ENCODE measurements around the gene SHROOM3.
"Not testable (repeated sequence)": the region's sequence is repeated elsewhere in the genome, so short reads cannot be mapped to it uniquely, and the experiment has no call there.

Gene SHROOM3

DNA sequence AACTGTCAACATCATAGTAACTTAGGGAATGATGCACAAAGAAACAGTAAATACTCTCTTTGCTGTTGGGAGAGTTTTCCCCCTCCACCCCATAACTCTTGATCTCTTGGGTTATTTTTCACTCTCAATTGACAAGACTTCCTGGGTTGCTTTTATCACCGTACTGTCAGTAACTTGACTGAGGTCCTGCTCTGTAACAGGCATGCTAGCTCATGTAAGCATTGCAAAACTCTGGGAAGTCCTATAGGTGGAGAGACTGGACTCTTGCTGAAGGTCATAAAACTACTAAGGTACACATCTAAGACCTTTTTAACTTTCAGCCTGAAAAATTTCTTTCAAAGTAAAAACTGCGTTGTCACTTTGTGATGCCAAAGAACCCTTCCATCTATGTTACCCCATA lies 10.9 kb downstream of the SHROOM3 start:
- no peak for DNase-seq (ENCODE audit: low read depth)

- no peak for DNase-seq (ENCODE audit: low read depth)
Measured at GRCh38 chr4:76447393-76447851, 12.4 kb downstream of the SHROOM3 start.

- DNase-seq (ENCODE audit: low read depth), result no peak
Measured at GRCh38 chr4:76448211-76448610, 13.2 kb downstream of the SHROOM3 start.

- no peak for DNase-seq (ENCODE audit: low read depth)
Measured at GRCh38 chr4:76449362-76449767, 14.3 kb downstream of the SHROOM3 start.

- no peak for DNase-seq (ENCODE audit: low read depth)
Measured at GRCh38 chr4:76449833-76450232, 14.8 kb downstream of the SHROOM3 start.

DNA sequence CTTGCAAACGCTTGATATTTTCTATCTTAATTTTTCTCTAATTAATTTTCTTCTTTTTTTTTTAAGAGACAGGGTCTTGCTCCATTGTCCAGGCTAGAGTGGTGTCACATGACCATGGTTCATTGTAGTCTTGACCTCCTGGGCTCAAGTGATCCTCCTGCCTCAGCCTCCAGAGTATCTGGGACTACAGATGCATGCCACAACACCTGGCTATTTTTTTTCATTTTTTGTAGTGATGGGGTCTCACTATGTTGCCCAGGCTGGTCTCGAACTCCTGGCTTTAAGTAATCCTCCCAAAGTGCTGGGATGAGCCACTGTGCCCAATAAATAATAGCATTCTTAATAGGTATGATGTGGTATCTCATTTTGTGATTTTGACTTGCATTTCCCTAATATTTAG lies 18.2 kb downstream of the SHROOM3 start:
- DNase-seq (ENCODE audit: low read depth), result no peak

- not testable (repeated sequence) for DNase-seq (ENCODE audit: low read depth)
Measured at GRCh38 chr4:76454073-76454472, 19.0 kb downstream of the SHROOM3 start.

- DNase-seq (ENCODE audit: low read depth), result no peak
Measured at GRCh38 chr4:76457885-76458284, 22.9 kb downstream of the SHROOM3 start.

- DNase-seq (ENCODE audit: low read depth), result no peak
Measured at GRCh38 chr4:76458297-76458696, 23.3 kb downstream of the SHROOM3 start.

GRCh38 chr4:76458825-76459224 lies 23.8 kb downstream of the SHROOM3 start:
- no peak for DNase-seq (ENCODE audit: low read depth)

- no peak for DNase-seq (ENCODE audit: low read depth)
Measured at GRCh38 chr4:76459291-76459723, 24.3 kb downstream of the SHROOM3 start.

DNA sequence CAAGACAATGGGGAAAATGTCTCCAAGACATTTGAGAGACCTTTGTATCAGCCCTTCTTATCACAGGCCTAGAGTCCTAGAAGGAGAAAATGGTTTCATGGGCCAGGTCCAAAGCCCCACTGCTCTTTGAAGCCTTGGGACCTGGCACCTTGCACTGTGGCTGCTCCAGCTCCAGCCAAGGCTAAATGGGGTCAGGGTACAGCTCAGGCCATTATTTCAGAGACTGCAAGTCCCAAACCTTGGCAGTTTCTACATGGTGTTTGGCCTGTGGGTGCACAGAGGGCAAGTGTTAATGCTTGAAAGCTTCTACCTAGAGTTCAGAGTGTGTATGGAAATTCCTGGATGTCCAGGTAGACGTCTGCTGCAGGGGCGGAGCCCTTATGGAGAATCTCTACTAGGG lies 28.5 kb downstream of the SHROOM3 start:
- DNase-seq (ENCODE audit: low read depth), result no peak

- DNase-seq (ENCODE audit: low read depth), result no peak
Measured at GRCh38 chr4:76470064-76470463, 35.0 kb downstream of the SHROOM3 start.

- no peak for DNase-seq (ENCODE audit: low read depth)
Measured at GRCh38 chr4:76470532-76470931, 35.5 kb downstream of the SHROOM3 start.

GRCh38 chr4:76476571-76476970 lies 41.5 kb downstream of the SHROOM3 start:
- DNase-seq (ENCODE audit: low read depth), result no peak

DNA sequence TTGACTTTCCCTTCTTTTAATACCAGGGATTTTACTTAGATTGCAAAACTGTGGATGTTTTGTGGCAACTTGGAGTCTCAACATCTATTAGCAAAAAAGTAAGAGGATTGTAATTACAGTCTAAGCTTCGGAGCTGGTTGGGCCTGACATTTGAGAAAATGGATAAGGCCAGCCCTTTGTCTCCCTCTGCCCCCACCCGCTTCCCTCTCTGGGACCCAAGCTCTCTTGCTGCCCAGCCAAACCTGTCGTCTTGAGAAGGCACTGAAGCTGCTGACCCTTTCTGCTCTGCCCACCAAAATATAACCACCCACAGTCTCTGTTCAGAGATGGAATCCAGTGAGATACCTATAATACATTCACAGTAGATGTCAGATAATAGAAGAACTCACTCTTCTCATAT lies 49.6 kb downstream of the SHROOM3 start:
- no peak for DNase-seq (ENCODE audit: low read depth)

GRCh38 chr4:76485450-76485849 lies 50.4 kb downstream of the SHROOM3 start:
- DNase-seq (ENCODE audit: low read depth), result no peak

DNA sequence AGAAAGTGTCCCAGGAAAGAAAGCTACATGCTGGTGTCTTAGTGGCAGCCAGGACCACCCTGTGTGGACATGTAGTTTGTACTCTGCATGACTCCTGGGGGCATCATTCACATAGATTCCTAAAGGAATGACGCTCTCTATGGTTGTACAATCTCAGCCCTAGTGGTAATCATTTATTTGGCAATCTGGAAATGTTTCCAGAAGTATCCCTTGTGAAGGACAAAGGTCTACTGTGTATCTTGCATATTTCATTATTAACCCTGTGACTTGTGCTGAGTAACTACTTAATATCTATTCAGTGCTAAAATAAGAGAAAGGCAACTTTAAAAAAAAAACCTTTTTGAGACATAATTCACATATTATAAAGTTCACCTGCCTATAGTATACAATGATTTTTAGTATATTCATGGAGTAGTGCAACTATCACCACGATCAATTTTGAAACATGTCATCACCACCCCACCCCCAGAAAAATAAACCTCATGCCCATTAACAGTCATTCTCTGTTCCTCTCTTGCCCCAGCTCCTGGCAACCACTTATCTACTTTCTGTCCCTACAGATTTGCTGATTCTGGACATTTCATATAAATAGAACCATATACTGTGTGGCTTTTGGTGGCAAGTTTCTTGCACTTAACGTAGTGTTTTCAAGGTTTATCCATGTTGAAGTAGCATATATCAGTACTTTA lies 51.7 kb downstream of the SHROOM3 start:
- no peak for DNase-seq (ENCODE audit: low read depth)

- DNase-seq (ENCODE audit: low read depth), result no peak
Measured at GRCh38 chr4:76487621-76488020, 52.6 kb downstream of the SHROOM3 start.

DNA sequence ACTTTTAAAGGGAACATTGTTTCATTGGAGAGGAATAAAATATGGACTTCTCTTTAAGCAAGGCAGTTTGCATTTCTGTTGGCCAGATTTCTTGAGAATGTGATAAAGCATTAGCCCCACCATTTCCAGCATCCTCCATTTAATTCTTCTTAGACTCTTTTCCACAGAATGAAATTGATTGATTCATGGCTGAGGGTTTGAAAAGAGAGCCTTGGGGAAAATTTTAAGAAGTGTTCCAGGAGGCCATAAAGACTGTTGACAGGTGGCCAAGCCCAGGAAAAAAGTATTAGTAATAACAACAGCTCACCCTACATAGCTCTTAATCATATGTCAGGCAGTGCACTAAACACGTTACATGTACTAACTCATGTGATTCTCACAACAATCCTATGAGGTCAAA lies 53.4 kb downstream of the SHROOM3 start:
- DNase-seq (ENCODE audit: low read depth), result no peak

GRCh38 chr4:76488888-76489685 lies 54.1 kb downstream of the SHROOM3 start:
- DNase-seq (ENCODE audit: low read depth), result no peak

DNA sequence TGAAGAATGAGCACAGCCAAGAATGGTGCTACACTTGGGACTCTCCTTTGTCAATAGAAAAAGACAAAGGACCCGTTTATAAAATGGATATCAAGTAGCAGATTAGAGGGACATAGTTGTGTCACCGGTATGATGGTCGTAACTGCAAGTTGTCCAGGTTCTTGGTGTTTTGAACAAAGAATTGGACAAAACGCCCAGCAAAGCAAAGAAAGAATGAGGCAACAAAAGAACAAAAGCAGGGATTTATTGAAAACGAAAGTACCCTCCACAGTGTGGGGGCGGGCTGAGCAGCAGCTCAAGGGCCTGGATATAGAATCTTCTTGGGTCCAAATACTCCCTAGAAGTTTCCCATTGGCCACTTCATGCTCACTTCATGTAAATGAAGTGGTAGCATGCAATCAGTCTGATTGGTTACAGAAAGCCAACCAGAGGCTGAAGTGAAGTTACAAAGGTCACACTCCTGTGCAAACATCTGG lies 54.7 kb downstream of the SHROOM3 start:
- DNase-seq (ENCODE audit: low read depth), result no peak

DNA sequence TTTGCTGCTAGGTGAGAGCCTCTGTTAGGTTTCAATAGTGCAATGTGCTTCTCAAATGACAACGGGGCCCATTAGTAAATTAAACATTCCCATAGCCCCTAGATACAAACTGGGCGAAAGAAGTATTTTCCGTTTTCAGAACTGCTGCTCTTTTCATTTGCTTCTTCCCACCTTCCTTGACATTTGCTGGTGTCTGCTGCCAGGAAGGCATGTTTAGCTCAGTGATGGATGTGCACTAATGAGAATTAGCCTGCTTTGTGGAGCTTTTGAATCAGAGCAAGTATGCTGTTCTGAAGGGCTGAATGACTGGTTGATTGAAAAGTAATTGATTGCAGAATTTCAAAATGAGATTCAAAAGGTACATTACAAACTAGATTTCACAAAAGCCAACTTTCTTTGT lies 57.0 kb downstream of the SHROOM3 start:
- no peak for DNase-seq (ENCODE audit: low read depth)

Measured in stimulated activated CD8-positive, alpha-beta memory T cell treated with anti-CD3 and anti-CD28 coated beads, Interleukin-4, amount 100 ng/mL, for 24 hours (primary cell).